HG03571 (cell line): Measurements from ENCODE around the gene PRAMEF1.
"Not testable (repeated sequence)": the region's sequence is repeated elsewhere in the genome, so short reads cannot be mapped to it uniquely, and the experiment has no call there.

Experiments
- ATAC-seq: cut with Tn5 transposase; IDR thresholded peaks from one replicate; pipeline ENCODE4 v1.9.1; 2021; ENCODE audit not compliant: unreplicated experiment

Gene PRAMEF1, protein sequence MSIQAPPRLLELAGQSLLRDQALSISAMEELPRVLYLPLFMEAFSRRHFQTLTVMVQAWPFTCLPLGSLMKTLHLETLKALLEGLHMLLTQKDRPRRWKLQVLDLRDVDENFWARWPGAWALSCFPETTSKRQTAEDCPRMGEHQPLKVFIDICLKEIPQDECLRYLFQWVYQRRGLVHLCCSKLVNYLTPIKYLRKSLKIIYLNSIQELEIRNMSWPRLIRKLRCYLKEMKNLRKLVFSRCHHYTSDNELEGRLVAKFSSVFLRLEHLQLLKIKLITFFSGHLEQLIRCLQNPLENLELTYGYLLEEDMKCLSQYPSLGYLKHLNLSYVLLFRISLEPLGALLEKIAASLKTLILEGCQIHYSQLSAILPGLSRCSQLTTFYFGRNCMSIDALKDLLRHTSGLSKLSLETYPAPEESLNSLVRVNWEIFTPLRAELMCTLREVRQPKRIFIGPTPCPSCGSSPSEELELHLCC

DNA sequence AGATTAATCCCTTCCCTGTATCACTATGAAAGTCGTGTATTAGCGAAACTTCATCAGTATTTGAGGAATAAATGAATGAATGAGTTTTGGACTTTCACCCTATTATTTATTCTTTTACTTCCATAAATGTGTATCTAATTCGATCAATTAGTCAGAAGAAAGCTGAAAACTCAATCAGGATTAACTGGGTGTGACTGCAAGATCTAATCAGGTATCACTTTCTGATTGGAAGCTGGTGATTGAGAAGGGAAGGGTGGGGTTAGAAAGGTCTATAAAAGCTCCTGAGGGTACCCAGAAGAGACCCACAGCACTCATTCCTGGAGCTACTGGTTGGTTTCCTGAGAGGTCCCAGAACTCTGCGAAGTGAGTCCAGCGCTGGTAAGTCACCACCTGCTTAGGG is at the start of gene PRAMEF1:
Gene PRAMEF1 (plus strand): TSS at position 301 of the 400 bp plus-strand sequence. CDS start 1,831 bp downstream, outside the sequence.
- ATAC-seq: not testable (repeated sequence)

DNA sequence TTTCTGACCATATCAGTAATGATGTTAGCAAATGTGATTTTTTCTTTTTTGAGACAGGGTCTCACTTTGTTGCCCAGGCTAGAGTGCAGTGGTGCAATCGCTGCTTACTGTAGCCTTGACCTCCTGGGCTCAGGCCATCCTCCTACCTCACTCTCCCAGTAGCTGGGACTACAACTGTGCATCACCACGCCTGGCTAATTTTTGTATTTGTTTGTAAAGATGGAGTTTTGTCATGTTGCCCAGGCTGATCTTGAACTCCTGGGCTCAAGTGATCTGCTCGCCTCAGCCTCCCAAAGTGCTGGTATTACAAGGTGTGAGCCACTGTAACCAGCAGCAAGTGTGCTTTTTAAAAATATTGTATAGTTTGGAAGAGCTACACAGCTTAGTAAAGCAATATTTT is 49.3 kb upstream of the PRAMEF1 start:
- no peak for ATAC-seq

DNA sequence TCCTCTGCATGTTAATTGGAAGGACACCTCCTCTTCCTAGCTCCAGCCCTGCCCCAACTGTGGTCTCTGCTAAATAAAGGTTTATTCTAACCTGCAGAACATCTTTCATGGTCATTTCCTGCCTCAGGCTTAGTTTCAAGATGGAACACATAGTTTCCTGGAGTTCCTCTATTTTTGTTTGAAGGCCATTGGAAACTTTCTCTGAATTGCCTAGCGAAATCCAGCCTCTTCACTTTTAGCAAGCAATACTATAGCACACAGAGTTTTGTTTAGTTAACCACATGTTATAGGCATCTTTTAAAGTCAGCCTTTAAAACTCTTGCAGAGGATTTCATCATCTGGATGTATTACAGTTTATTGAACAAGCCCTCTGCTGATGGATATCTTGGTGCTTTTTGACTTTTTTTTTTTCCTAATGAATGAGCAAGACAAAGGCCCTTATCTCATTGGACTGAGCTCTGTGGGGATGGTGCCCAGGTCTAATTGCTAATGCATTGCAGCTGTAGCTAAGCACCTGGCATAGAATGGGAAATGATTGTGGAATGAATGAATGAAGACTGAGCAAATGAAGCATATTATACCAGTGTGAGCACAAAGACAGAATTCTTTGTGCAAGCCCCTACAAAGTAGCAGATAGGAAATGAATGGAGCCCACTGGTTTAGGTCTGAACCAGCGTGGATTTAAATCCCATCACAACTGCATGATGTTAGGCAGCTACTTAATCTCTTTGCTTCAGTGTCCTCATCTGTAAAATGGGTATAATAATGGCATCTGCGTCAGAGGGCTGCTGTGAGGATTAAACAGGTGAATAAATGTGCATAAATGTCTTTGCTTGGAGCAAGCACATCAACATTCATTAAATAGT is 45.8 kb upstream of the PRAMEF1 start:
- no peak for ATAC-seq

DNA sequence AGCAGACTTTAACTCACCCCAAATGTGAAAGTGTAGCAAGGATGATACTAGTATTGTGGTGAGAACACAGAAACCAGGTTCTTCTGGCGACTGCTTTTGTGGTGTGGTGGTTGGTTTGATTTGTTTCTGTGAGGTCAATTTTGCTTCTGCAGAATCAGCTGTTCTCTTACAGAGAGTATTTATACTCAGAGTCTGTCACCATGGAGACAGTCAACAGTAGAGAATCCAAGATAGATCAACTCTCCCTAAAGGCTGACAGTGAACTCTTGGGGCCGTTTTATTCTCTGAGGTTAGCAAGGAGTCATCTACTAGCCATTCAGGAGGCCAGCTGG is 45.2 kb upstream of the PRAMEF1 start, which contains the start of gene CFAP107:
Gene CFAP107 (plus strand): TSS at position 209 of the 332 bp plus-strand sequence. CDS start 231 bp downstream, outside the sequence.
- no peak for ATAC-seq

DNA sequence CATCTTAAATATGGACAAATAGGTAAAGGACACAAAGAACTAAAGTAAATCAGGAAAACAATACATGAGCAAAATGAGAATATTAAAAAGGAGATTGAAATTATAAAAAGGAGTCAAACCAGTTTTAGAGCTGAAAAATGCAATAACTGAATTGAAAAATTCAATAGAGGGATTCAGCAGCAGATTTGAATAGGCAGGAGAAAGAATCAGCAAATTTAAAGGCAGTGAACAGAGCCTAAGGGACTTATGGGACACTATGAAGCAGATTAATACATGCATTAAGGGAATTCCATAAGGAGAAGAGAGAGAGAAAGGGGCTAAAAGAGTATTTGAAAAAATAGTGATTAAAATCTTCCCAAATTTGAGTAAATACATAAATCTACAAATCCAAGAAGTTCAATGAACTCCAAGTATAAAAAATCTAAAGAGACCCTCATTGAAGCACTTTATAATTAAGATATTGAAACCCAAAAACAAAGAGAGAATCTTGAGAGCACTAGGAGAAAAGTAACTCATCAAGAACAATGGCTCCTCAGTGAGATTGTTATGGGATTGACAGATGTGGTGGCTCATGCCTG is 42.3 kb upstream of the PRAMEF1 start:
- ATAC-seq: no peak

DNA sequence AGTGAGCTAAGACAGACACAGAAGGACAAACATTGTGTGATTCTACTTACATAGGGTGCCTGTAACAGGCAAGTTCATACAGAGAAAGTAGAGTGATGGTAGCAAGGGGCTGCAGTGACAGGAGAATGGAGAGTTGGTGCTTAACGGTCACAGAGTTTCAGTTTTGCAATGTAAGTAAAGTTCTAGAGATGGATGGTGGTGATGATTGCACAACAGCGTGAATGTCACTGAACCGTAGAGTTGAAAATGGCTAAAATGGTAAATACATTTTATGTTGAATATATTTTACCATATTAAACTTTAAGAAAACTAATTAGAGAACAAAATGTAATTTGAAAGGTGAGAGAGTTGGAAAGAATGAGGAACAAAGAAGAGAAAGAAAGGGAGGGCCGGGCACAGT is 36.5 kb upstream of the PRAMEF1 start:
- ATAC-seq: no peak

DNA sequence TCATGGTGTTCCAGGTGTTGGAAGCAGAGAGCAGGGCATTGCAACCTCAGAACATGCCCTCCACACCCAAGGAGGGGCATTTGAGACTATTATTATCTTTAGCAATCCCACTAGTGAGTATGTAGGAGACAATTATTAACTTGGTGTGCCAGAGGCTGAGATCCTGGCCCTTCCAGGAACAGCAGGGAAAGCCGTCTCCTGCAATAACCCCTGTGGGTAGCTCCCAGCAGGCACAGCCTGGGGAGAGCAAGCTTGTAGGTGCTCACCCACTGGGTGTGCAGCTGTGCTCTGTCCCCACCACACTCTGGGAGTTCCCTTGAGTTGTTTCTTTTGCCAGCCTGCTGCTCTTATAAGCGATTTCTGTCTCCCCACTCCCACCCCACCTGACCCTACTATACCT is 34.9 kb upstream of the PRAMEF1 start:
- no peak for ATAC-seq

DNA sequence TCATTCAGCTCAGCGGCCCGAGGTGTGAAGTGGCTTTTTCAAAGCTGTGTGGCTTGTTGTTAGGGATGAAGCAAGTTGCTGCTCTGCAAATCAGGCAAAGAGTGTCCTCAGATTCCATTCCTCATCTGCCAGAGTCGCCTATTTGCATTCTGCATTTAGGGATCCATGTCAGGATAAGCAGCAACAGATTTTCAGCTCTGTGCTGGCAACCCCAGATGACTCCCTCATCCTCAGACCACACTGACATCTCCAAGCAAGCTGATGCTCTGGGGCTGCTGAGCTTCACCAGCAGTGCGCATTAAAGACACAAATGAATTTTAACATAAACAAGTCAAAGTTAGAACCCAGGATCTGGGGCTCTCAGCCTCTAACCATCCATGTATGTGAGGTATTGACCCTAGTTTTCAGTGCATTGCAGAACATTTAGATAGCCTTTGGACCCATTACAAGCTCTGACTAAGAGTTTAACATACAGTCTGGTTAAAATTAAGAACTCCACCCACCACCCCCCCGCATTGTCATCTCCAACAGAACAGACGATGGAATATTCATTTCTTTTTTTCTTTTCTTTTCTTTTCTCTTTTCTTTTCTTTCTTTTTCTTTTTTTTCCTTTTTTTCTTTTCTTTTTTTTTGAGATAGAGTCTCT is 34.3 kb upstream of the PRAMEF1 start:
- no peak for ATAC-seq

DNA sequence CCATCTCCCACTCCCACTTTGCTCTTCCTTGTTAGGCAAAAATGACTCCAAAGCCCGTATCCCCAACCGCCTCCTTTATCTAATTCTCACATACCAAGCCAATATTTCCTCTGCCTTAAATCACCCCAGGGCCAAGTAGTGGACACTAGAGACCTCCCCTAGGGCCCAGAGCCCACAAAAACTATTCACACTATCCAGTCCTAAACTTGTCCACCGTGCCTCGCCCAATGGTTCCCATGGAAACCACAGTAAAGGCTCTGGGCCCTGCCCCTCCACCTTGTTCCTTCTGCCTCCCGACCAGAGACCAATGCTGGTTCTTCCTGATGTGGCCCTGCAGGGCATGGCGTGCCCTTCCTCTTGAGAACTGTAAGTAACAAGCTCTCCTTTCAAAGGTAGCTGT is 33.4 kb upstream of the PRAMEF1 start:
- no peak for ATAC-seq

DNA sequence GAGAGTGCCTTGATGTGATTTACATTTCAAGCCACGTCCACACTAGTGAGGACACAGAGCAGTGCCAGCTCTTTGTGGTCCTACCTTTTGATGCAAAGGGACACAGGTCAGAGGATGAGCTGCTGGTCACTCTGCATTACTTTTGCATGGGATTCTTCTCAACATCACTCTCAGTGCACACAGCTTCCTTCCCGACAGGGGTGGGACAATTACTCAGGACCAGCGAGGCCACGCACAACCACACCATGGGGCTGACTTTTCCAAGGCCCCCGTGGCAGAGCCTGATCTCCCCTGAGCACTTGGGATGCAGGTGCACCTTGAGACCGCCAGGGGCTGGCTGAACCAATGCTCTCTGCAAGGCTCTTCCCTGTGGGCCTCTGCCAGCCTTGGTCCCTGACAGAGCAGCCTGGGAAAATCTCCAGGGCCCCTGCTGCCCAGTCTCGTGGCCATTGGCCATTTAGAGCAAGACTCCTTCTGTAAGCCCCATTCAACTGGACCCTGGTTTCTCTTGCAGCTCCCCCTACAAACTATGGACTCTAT is 30.9 kb upstream of the PRAMEF1 start:
- no peak for ATAC-seq

DNA sequence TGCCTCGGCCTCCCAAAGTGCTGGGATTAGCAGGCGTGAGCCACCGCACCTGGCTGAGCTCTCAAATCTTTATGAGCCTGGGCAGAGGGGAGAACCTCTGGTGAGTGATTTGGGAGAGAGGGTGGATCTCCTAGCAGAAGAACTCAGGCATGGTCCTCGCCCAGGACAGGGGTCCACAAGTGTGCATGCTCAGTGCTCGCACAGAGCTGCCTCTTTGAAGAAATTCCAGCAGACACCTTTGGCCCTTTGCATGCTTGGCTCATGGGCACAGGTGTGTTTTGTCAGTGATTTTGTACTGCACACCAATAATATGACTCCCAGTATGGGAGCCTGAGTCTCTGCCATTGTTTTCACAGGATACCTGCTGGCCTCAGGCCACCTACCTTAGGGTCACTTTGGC is 29.4 kb upstream of the PRAMEF1 start:
- no peak for ATAC-seq

DNA sequence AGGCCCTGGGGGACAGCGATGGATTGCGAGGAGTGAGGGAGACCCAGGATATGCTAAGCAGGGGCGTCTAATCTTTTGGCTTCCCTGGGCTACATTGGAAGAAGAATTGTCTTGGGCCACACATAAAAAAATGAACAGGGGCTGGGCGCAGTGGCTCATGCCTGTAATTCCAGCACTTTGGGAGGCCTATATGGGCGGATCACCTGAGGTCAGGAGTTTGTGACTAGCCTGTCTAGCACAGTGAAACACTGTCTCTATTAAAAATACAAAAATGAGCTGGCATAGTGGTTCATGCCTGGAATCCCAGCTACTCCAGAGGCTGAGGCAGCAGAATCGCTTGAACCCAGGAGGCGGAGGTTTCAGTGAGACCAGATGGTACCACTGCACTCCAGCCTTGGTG is 28.4 kb upstream of the PRAMEF1 start:
- ATAC-seq: no peak

DNA sequence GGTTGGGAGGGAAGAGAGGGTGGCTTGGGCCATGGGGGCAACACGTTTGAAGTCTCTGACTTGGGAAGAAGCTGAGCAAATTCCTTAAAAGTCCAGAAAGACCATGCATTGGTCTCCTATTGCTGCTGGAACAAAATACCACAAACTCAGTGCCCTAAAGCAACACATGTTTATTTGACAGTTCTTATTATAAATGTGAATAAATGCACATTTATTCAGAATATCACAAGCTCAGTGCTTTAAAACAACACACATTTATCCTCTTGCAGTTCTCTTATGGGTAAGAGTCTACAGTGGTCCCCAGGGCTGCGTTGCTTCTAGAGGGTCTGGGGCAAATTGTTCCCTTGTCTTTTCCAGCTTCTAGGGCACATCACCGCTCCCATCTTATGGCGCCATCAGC is 27.7 kb upstream of the PRAMEF1 start:
- no peak for ATAC-seq

DNA sequence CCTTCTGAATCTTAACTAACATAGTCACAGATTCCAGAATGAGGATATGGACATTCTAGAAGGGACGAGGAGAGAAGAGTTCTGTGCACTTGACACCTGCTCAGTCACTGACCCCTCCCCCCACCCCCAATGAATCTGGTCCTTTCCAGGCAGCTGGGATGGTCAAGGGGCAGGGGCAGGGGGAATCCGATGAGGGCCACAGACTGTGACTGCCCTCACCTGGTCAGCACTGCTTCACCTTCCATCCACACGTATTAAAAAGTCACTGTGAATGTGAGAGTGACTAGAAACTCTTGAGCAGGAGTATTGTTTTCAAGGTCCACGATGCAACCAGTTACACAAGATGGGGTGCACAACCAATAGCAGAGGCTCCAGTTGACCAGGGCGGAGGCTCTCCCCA is 27.2 kb upstream of the PRAMEF1 start:
- ATAC-seq: no peak

DNA sequence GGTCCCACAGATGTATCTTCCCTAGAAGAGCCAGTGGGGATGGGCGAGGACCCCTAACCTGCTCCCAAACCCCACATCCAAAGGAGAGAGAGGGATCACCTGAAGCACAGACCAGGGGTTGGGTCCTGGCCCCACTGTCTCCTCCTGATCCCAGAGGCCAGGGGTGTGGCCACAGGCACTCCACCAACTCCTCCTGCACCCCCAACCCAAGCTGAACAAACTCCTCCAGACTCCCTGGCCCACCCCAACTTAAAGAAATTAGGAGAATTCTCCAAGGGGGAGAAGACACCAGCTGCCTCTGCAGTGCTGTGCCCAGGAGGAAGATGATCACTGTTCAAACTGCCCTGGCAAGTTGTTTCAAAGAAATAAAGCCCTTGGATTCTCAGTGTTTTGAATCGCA is 22.2 kb upstream of the PRAMEF1 start:
- ATAC-seq: no peak

DNA sequence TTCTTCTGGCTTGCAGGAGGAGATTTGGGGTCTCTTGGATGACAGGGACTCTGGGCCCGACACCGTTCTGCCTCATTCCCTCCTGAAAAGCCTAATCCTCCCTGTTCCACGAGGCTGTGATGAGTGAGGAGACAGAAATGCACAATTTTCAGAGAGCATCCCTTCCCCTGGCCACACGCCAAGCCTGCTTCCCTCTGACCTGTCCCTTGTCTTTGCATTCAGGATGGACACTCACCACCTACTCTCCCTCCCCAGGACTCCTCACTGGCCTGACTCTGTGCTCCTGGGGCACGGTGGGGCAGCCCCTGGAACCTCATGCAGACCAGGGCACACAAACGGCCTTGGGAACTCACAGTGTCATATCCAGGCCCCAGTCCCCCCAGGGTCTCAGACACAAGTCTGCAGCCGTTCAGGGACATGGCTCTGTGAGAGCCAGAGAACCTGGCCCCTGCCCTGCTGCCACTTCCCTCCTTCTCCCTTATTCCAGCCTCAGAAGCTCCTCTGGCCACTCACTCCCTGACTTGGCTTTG is 21.2 kb upstream of the PRAMEF1 start:
- ATAC-seq: no peak

DNA sequence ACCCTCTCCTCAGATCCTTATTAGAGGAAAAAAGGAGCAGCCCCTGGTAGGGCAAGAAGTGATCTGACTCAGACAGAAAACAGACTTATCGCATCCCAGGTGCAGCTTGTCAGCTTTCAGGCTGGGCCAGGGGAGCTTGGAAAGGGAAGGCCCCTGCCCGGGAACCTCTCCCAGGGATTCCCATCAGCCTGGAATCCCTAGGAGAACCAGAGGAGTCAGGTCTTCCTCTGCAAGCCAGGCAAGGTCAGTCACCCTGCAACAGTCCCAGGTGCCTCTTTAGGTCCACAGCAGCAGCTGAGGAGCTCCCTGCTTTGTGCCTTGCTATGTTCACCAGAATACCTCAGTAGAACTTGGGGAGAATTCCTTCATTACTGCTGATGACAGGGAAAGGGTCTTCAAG is 20.6 kb upstream of the PRAMEF1 start:
- no peak for ATAC-seq

DNA sequence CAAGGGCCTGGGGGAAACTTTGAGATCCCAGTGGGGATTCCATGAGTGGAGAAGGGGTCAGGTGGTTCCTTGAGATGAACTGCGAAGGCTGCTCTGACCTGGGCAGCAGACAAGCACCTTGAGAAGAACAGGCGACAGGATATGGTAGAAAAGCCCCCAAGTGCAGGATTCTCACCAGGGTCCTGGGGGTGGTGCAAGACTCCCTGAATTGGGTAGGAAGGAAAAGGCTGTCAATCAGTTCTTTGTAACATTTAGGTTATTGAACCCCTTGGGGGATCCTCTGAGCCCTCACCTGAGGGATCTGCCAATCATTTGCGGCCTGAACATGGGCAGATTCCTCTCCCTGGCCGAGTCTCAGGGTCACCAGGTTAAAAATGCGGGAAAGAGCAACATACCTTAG is 20.0 kb upstream of the PRAMEF1 start:
- no peak for ATAC-seq

DNA sequence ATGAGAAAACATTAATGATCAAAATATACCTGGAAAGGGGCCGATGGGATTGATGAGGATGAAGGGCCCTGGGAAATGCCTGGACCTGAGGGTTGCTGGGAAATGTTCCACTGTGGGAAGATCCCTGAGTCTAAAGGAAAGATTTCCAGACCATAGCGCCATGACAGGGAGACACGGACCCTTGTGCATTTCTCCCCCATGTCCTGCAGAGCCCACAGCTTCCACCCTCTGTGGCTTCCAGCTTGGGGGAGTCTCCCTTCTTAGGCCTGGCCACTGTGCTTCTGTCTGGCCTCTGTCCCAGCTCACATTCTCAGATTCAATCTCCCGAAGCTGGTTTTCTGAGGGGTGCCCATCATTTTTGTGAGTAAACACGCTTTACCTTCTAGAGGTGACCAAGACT is 18.7 kb upstream of the PRAMEF1 start:
- no peak for ATAC-seq

DNA sequence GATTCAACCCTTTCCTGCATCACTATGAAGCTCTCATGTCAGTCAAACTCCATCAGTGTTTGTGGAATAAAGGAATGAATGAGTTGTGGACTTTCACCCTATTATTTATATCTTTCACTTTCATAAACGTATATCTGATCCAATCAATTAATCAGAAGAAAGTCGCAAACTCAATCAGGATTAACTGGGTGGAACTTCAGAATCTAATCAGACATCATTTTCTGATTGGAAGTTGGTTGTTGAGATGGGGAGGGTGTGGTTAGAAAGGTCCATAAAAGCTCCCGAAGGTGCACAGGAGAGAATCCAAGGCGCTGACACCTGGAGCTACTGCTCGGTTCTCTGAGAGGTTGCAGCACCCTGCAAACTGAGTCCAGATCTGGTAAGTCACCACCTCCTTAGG is 17.8 kb upstream of the PRAMEF1 start, which contains the start of gene PRAMEF12:
Gene PRAMEF12 (plus strand): TSS at position 301 of the 400 bp plus-strand sequence. CDS start 1,130 bp downstream, outside the sequence.
- no peak for ATAC-seq
